Ovary (tissue), 3 donors: Measurements from ENCODE around the gene MBD3.

Experiments
- EP300 ChIP-seq: sonication (generic); formaldehyde crosslinking; IDR thresholded peaks from one replicate; pipeline ENCODE4 v1.6.1; 2017; ENCODE audit warnings: antibody characterized with exemption
- TF ChIP-seq, protein P1 (sequence below), 3 donors: fragments of 450-650 bp in 2 of 3; fragments of 200-600 bp in 1 of 3; IDR thresholded peaks; one replicate each; pipeline versions ENCODE4 v1.5.1 to v1.8.0; 2016 to 2022; ENCODE audit warnings: antibody characterized with exemption in 3 of 3, mild to moderate bottlenecking in 1 of 3
- donor health status: DM: no; HTN: no; CAD: no.

DNA sequence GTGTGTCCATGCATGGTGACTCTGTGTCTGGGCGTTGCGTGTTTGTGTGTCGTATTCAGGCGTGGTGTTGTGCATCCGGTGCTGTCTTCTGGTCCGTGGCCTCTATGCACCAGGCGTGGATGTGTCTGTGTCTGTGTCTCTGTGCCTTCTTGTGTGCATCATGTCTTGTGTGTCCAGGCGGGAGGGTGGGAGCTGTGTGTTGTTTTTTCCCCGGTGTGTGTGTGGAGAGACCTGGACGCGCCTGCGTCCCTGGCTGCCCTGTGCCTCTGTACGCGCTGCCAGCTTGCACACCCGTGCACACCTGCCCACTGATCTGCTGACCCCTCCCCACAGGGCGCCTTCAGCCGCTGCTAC lies 67.7 kb downstream of the MBD3 start:
- no peak for TF ChIP-seq EP300
- TF ChIP-seq, protein P1, sequence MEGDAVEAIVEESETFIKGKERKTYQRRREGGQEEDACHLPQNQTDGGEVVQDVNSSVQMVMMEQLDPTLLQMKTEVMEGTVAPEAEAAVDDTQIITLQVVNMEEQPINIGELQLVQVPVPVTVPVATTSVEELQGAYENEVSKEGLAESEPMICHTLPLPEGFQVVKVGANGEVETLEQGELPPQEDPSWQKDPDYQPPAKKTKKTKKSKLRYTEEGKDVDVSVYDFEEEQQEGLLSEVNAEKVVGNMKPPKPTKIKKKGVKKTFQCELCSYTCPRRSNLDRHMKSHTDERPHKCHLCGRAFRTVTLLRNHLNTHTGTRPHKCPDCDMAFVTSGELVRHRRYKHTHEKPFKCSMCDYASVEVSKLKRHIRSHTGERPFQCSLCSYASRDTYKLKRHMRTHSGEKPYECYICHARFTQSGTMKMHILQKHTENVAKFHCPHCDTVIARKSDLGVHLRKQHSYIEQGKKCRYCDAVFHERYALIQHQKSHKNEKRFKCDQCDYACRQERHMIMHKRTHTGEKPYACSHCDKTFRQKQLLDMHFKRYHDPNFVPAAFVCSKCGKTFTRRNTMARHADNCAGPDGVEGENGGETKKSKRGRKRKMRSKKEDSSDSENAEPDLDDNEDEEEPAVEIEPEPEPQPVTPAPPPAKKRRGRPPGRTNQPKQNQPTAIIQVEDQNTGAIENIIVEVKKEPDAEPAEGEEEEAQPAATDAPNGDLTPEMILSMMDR (IDR thresholded peaks at IDR 0.05), result no peak
